Endothelial cell of umbilical vein (primary cell): ENCODE measurements around the gene MACROD2.

Experiments
- POLR2A ChIP-seq: IDR thresholded peaks from 2 replicates; pipeline ENCODE4 v1.6.1; 2012; ENCODE audit warnings: low read depth, mild to moderate bottlenecking, control low read depth, low read length
- TF ChIP-seq, protein P1 (sequence below), 2 donors: IDR thresholded peaks; 1 replicate in 1 of 2; 2 replicates in 1 of 2; pipeline ENCODE4 v1.5.1; 2011; ENCODE audit warnings: low read length in 2 of 2, mild to moderate bottlenecking in 2 of 2, moderate library complexity in 2 of 2, control low read depth in 1 of 2, inconsistent platforms in 1 of 2, low read depth in 1 of 2; ENCODE audit not compliant: insufficient read depth in 1 of 2; ENCODE audit errors: extremely low read depth in 1 of 2

DNA sequence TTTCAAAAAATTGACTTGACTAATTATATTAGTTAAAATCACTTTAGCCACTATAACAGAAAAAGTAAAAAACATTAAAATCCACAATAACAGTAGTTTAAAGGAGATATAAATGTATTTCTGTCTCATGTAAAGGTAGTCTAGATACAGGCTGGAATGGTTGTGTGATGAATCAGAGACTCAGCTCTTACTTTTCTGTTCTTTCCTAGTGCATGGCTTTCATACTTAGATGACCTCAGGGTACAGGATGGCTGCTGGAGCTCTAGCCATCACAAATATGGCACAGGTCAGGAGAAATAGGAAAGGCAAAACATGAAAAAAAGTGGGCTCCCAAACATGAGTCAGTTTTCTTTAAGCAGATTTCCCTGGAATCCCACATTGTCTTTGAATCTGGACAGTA, 499.8 kb downstream of the MACROD2 start:
- TF ChIP-seq, protein P1, sequence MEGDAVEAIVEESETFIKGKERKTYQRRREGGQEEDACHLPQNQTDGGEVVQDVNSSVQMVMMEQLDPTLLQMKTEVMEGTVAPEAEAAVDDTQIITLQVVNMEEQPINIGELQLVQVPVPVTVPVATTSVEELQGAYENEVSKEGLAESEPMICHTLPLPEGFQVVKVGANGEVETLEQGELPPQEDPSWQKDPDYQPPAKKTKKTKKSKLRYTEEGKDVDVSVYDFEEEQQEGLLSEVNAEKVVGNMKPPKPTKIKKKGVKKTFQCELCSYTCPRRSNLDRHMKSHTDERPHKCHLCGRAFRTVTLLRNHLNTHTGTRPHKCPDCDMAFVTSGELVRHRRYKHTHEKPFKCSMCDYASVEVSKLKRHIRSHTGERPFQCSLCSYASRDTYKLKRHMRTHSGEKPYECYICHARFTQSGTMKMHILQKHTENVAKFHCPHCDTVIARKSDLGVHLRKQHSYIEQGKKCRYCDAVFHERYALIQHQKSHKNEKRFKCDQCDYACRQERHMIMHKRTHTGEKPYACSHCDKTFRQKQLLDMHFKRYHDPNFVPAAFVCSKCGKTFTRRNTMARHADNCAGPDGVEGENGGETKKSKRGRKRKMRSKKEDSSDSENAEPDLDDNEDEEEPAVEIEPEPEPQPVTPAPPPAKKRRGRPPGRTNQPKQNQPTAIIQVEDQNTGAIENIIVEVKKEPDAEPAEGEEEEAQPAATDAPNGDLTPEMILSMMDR (IDR thresholded peaks at IDR 0.05; ENCODE audit: extremely low read depth in 1 of 2, insufficient read depth in 1 of 2, low read depth in 1 of 2, low read length in 2 of 2) = no peak
- TF ChIP-seq POLR2A = no peak
